ENCODE data around the gene PAGR1.

The PAGR1 gene

DNA sequence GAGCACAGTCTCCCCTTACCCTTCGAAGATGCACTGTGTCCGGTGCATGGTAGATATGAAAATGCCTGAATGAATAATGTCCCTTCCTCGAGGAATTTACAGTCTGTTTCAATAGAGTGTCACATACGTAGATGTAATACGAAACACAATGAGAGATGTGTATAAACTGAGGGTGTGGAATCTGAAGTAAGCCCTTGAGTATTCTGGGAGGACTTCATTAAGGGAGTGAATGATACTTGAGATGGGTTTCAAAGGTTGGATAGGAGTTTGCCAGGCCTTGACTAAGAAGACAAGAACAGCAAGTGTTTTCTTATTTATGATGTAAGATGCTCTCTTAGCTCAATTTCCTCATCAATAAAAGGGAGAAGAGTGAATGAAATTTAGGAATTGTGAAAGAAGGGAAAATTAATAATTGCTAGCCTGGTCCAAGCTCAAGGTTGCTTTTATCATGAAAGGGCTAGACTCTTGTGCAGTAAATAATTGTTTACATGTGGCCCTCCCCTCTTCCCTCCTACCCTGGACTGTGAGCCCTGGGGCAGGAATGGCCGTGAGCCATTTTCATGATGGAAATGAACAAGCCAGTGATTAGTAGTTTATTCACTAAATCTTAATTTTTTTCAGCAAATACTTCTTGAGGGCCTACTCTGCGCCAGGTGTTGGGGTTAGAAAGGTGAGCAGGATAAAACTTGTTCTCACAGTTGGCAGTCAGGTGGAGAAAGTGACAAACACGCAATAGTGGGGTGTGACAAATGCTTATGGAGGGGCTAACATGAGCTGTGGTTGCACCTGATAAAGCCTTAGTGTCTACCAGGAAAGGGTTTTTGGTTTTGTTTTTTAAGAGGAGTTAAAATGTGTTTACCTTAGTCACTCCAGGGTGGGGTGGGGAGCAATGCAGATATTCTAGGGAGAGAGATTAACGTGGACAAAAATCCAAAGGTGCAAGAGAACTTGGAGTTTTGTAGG, 23.8 kb upstream of the PAGR1 start:
- Histone ChIP-seq H3K27ac (ENCODE audit: extremely low read depth, low read depth, low read length) (peak overlapping the region; percentile 90; the same call in 1 of the 2 replicates), H3K36me3 (ENCODE audit: control insufficient read depth in 2 of 2, insufficient read depth in 1 of 2, low read length in 2 of 2) (peaks cover 4 to 28% of the 10 kb centered on the region in 2 experiments; a peak in 1 of 3 replicates), H3K4me1 (ENCODE audit: control insufficient read depth, insufficient read depth, low read length) (0 out of 2 replicates have a peak, but pooled peaks cover 2% of the 10 kb centered on the region), H3K9me3 (ENCODE audit: control insufficient read depth, insufficient read depth, low read depth, low read length) (no peaks in the 10 kb centered on the region), H3K4me3 (ENCODE audit: low read depth, low read length) (peak overlapping the region; percentile 93)
- ChIA-PET POLR2A (interaction anchor here (0.8 to 2.7 kb wide), 2 partner anchors 15 to 23 kb away, joined by 14 to 31 read pairs; partner anchors contain the start of gene MAZ), CTCF (interaction anchor here (1.0 to 3.5 kb wide), 4 partner anchors 11 to 92 kb away, joined by 3 to 28 read pairs (median 6); no protein-coding TSS in a partner anchor)
- no peak for TF ChIP-seq HOXA7 (CRISPR knock-in tag; IDR thresholded peaks at IDR 0.05; ENCODE audit: borderline replicate concordance)
- TF ChIP-seq ZNF214 (tag by site-specific recombination; IDR thresholded peaks at IDR 0.05; ENCODE audit: borderline replicate concordance) = no peak
- no peak for TF ChIP-seq ZNF768 (tag by site-specific recombination; IDR thresholded peaks at IDR 0.05)
- no peak for TF ChIP-seq ZNF341 (tag by site-specific recombination; IDR thresholded peaks at IDR 0.05; ENCODE audit: low read depth)
- TF ChIP-seq ZSCAN30 (tag by site-specific recombination; IDR thresholded peaks at IDR 0.05) = no peak
- TF ChIP-seq ZNF37A (tag by site-specific recombination; IDR thresholded peaks at IDR 0.05) = no peak
- TF ChIP-seq, protein P1, sequence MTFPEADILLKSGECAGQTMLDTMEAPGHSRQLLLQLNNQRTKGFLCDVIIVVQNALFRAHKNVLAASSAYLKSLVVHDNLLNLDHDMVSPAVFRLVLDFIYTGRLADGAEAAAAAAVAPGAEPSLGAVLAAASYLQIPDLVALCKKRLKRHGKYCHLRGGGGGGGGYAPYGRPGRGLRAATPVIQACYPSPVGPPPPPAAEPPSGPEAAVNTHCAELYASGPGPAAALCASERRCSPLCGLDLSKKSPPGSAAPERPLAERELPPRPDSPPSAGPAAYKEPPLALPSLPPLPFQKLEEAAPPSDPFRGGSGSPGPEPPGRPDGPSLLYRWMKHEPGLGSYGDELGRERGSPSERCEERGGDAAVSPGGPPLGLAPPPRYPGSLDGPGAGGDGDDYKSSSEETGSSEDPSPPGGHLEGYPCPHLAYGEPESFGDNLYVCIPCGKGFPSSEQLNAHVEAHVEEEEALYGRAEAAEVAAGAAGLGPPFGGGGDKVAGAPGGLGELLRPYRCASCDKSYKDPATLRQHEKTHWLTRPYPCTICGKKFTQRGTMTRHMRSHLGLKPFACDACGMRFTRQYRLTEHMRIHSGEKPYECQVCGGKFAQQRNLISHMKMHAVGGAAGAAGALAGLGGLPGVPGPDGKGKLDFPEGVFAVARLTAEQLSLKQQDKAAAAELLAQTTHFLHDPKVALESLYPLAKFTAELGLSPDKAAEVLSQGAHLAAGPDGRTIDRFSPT (tag by site-specific recombination; IDR thresholded peaks at IDR 0.05) = no peak
- TF ChIP-seq SP3 (tag by site-specific recombination; IDR thresholded peaks at IDR 0.05) = no peak
- TF ChIP-seq, protein P2, sequence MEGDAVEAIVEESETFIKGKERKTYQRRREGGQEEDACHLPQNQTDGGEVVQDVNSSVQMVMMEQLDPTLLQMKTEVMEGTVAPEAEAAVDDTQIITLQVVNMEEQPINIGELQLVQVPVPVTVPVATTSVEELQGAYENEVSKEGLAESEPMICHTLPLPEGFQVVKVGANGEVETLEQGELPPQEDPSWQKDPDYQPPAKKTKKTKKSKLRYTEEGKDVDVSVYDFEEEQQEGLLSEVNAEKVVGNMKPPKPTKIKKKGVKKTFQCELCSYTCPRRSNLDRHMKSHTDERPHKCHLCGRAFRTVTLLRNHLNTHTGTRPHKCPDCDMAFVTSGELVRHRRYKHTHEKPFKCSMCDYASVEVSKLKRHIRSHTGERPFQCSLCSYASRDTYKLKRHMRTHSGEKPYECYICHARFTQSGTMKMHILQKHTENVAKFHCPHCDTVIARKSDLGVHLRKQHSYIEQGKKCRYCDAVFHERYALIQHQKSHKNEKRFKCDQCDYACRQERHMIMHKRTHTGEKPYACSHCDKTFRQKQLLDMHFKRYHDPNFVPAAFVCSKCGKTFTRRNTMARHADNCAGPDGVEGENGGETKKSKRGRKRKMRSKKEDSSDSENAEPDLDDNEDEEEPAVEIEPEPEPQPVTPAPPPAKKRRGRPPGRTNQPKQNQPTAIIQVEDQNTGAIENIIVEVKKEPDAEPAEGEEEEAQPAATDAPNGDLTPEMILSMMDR (tag by site-specific recombination; IDR thresholded peaks at IDR 0.05) = no peak
- TF ChIP-seq ZNF335 (tag by site-specific recombination; conservative IDR thresholded peaks at IDR 0.05) = peak; percentile 13; the same call in 1 of the 2 replicates
- TF ChIP-seq KLF1 (tag by site-specific recombination; IDR thresholded peaks at IDR 0.05) = peak; percentile 56
- TF ChIP-seq ZSCAN16 (tag by site-specific recombination; IDR thresholded peaks at IDR 0.05) = no peak
- no peak for TF ChIP-seq ZNF169 (tag by site-specific recombination; IDR thresholded peaks at IDR 0.05)
- no peak for TF ChIP-seq ZNF132 (tag by site-specific recombination; IDR thresholded peaks at IDR 0.05; ENCODE audit: borderline replicate concordance)
- TF ChIP-seq ZNF211 (tag by site-specific recombination; IDR thresholded peaks at IDR 0.05; ENCODE audit: low read depth) = no peak
- no peak for TF ChIP-seq ZNF555 (tag by site-specific recombination; conservative IDR thresholded peaks at IDR 0.05)
- TF ChIP-seq KLF16 (tag by site-specific recombination; IDR thresholded peaks at IDR 0.05) = no peak
- peak; percentile 81 for TF ChIP-seq WT1 (tag by site-specific recombination; IDR thresholded peaks at IDR 0.05)
- TF ChIP-seq ZNF664 (tag by site-specific recombination; IDR thresholded peaks at IDR 0.05) = no peak
- peak; percentile 26; the same call in 1 of the 2 replicates for TF ChIP-seq ZBTB17 (tag by site-specific recombination; IDR thresholded peaks at IDR 0.05)
- TF ChIP-seq, protein P3, sequence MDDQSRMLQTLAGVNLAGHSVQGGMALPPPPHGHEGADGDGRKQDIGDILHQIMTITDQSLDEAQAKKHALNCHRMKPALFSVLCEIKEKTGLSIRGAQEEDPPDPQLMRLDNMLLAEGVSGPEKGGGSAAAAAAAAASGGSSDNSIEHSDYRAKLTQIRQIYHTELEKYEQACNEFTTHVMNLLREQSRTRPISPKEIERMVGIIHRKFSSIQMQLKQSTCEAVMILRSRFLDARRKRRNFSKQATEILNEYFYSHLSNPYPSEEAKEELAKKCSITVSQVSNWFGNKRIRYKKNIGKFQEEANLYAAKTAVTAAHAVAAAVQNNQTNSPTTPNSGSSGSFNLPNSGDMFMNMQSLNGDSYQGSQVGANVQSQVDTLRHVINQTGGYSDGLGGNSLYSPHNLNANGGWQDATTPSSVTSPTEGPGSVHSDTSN (CRISPR knock-in tag; IDR thresholded peaks at IDR 0.05) = no peak
- TF ChIP-seq ZNF660 (tag by site-specific recombination; IDR thresholded peaks at IDR 0.05) = no peak
- no peak for TF ChIP-seq ZEB2 (tag by site-specific recombination; IDR thresholded peaks at IDR 0.05)
- TF ChIP-seq ZNF426 (tag by site-specific recombination; IDR thresholded peaks at IDR 0.05) = no peak
- TF ChIP-seq ZFP3 (tag by site-specific recombination; IDR thresholded peaks at IDR 0.05; ENCODE audit: low read depth) = peak; percentile 92
- no peak for TF ChIP-seq IKZF3 (tag by site-specific recombination; IDR thresholded peaks at IDR 0.05)
- TF ChIP-seq ZNF133 (tag by site-specific recombination; IDR thresholded peaks at IDR 0.05) = no peak
- no peak for TF ChIP-seq ZNF274 (IDR thresholded peaks at IDR 0.05; ENCODE audit: low read length)
- TF ChIP-seq ZNF274 (tag by site-specific recombination; IDR thresholded peaks at IDR 0.05; ENCODE audit: borderline replicate concordance) = no peak
- TF ChIP-seq, protein P4, sequence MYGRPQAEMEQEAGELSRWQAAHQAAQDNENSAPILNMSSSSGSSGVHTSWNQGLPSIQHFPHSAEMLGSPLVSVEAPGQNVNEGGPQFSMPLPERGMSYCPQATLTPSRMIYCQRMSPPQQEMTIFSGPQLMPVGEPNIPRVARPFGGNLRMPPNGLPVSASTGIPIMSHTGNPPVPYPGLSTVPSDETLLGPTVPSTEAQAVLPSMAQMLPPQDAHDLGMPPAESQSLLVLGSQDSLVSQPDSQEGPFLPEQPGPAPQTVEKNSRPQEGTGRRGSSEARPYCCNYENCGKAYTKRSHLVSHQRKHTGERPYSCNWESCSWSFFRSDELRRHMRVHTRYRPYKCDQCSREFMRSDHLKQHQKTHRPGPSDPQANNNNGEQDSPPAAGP (tag by site-specific recombination; IDR thresholded peaks at IDR 0.05) = no peak
- no peak for TF ChIP-seq ZFHX2 (tag by site-specific recombination; conservative IDR thresholded peaks at IDR 0.05)
- TF ChIP-seq ZNF16 (tag by site-specific recombination; IDR thresholded peaks at IDR 0.05; ENCODE audit: low read depth) = no peak
